Stimulated activated CD8-positive, alpha-beta memory T cell treated with anti-CD3 and anti-CD28 coated beads, Interleukin-12 subunit alpha, Interleukin-12 subunit beta, amount 100 ng/mL, for 24 hours (primary cell): ENCODE measurements around the gene MAFB.
"Not testable (repeated sequence)": the region's sequence is repeated elsewhere in the genome, so short reads cannot be mapped to it uniquely, and the experiment has no call there.

Experiments used
- DNase-seq: peaks from one replicate; pipeline ENCODE4 v3.0.0-alpha.2; 2020; ENCODE audit errors: extremely low read depth

The MAFB gene

GRCh38 chr20:40689100-40689942 is at the start of gene MAFB:
TSS of gene MAFB (minus strand) at chr20:40689236. CDS start at chr20:40688850, 386 bp downstream.
- peak; percentile 22 for DNase-seq

DNA sequence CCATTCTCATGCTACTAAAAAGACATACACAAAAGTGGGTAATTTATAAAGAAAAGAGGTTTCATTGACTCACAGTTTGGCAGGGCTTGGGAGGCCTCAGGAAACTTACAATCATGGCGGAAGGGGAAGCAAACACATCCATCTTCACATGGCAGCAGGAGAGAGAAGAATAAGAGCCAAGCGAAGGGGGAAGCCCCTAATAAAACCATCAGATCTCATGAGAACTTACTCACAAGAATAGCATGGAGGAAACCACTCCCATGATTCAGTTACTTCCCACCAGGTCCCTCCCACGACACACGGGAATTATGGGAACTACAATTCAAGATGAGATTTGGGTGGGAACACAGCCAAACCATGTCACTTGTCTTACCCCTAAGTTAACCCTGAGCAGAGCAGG is 47.4 kb upstream of the MAFB start:
- not testable (repeated sequence) for DNase-seq

DNA sequence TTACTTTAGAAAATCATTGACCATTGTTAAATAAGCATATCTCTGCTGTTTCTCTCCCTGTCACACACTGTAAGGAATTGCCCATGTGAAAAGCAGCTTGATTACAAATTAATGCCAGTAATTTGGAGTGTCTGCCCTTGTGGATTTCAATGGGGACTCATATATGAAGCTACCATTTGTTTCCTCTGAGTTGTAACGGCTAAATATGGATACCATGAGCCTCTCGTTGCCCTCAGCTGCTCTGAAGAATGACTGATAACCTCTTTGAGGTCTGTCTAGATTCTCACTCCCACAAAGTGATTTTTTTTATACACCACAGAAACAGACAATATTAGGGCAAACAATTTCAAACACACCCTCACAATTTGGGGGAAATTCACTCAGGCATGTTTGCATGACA is 40.0 kb upstream of the MAFB start:
- no peak for DNase-seq

GRCh38 chr20:40728470-40728869 is 39.4 kb upstream of the MAFB start:
- DNase-seq: no peak

DNA sequence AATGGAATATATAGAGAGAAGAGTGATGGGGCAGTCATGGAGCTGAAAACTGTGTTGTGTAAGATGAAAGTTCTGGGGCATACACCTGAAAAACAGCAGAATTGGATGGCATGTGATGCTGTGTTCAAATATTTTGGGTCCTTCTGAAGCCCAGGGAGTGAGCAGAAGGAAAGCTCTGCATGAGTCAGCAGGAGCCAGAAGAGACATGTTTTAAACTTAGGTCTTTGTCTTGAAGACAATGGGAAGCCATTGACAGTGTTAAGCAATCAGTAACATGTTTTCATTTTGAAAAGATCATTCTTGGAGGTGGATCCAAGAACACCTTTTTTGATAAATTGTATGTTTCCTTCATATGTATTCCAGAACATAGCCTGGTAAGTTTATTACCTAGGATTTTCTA is 38.9 kb upstream of the MAFB start:
- DNase-seq: no peak

DNA sequence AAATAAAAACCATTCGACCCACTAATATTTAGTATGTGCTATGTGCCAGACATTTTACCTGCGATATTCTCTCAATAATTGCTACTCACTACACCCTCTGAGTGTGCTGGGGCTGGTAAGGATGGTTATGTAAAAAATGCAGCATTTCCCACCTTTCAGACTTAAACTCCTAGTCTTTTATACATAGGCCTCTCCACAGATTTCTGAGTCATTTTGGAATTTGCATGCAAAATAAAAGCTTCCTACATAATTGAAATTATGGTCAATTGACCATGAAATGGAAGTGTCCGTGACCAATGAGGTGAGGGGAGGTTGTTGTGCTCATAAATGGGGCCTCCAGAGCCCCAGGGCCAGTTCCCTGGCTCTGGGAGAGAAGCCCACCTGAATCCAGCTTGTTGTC is 37.7 kb upstream of the MAFB start:
- no peak for DNase-seq

DNA sequence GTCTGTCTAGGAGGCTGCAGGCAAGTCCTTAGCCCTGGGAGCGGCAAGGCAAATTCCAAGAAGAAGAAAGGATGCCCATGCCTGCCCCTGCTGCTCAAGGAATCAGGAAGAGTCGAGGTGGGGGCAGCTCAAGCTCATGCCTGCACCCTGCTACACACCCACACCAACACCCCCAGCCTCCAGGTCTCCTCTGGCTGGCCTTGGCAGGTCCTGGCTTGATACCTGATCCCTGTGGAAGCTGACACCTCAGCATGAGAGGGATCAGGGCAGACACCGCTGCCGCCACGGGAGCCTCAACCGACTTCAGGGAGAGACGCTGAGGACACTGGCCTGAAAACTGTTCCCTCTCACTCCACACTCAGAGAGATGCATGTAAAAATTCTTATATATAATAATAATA is 35.5 kb upstream of the MAFB start:
- DNase-seq: no peak

DNA sequence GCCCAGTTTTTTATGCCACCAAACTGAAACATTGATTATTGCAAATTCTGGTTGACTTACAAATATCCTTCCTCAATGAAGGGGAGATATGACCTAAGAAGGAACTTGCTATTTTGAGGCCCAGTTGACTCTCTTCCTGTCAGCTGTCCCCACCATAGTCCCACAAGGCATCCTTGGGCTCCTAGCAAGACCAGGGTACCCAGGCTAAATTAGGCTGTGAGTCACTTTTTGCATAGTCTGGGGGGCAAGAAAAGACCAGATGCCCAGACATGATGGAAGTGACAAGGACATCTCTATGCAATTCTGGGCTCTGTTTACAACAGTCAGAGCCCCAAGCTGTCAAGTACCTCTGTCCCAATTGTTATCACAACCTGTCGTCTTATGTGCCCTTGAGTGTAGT is 31.8 kb upstream of the MAFB start:
- DNase-seq: no peak

GRCh38 chr20:40720099-40720498 is 31.1 kb upstream of the MAFB start:
- DNase-seq: no peak

- DNase-seq: no peak
Observed at GRCh38 chr20:40718982-40719729, 30.1 kb upstream of the MAFB start.

DNA sequence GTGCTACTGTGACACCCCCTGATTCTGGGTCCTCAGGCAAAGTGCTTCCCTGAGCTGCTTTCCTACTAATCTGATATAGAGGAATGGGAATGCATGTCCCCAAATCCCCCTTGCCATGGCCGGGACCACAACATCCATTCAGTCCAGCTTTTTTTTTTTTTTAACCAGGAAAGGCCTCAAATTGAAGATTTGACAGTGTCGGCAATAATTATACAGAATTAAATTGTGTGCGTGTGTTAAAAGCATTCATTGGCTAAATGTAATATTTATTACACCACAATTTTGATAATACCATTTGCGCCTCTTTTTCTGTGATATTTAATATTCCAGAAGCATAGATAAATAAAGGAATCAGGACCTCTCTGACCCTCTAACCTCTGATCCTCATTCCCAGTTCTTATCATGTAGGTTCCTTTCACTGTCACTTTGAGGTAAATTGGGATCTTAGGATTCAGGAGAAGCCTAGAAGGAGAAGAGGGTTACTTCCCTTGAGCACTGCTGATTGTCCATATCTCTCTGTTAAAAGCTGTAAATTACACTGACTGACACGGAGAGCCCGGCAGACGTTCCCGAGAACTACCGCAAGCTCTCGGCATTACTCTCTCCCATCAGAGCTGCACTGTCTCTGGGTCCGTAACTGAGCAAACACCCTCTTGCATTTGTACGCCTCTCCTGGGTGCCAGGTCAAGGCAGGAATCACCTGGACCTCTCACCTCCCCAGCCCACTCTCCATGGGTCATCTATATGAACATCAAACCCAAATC is 29.4 kb upstream of the MAFB start:
- no peak for DNase-seq

GRCh38 chr20:40717343-40717865 is 28.4 kb upstream of the MAFB start:
- no peak for DNase-seq

- DNase-seq: no peak
Observed at GRCh38 chr20:40715491-40715890, 26.5 kb upstream of the MAFB start.

DNA sequence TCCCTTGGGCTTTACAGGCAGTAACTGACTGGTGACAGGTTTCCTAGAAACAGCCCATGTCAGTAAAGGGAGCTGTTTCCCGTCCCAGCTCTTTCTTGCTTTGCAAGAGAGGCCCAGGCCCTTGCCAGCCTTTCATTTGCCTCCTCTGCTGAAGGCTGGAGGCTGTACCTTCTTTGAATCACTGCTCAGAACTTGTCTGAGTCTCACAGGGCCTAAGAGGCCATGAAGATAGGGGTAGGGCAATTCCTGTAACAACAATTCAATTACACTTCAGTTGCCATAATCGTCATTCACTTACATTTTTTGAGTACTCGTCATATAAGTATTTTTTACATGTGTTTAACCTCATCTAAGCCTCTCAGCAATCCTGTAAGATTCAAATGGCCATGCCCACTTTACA is 25.9 kb upstream of the MAFB start:
- no peak for DNase-seq

- DNase-seq: no peak
Observed at GRCh38 chr20:40714109-40714508, 25.1 kb upstream of the MAFB start.

DNA sequence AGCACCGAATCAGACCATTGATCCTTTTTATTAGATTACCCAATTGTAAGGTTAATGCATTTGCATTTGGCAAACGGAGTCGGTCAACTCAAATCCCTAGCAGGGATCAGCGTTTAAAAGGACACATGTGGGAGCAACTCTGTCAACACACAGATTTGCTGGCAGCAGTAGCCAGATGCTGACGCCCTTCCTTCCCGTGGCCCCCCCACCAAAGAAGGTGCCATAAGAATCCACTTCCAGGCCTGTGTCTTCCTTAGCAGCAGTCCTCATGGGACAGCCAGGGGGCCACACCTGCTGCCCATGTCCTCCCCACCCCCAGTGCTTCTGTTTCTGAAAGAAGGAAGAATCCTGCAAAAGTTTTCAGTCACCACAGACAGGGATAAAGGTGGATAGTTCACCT is 24.5 kb upstream of the MAFB start:
- no peak for DNase-seq

DNA sequence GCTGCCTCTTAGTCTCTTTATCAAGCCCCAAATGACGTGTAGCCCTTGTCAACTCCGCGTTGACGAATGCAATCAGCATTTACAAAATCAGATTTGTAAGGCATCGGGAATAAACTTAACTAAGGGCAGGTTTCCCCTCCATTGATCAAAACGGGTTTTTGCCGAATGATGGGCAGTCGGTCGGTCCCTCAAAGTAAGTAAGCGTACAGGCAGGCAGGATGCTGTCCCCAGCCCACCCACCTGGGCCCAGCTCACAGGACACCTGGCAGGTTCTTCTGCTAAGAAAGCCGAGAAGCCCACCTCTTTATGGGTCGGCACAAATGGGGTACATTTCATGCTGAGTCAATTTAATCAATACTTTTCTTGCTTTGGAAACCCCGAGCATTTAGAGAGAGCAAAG is 22.0 kb upstream of the MAFB start:
- no peak for DNase-seq

DNA sequence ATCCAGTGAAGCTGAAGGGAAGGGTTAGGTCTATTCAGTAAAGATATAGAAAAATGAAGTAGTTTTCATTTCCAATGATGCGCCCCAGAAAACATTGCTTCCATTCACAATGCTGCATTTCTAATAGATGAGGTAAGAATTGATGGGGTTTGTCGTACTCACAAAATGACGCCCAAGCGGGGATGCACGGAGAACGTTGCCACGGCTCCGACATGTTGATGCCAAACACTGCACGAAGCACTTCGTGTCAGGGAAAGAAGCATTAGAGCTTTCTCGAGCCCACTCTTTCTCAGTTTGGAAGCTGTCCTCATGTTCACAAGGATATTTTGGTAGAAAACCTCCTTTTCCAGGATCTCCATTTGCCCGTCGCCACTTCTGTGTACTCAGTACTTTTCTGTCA is 21.6 kb upstream of the MAFB start:
- no peak for DNase-seq

GRCh38 chr20:40706977-40707582 is 18.0 kb upstream of the MAFB start:
- DNase-seq: no peak

- DNase-seq: no peak
Observed at GRCh38 chr20:40705413-40705812, 16.4 kb upstream of the MAFB start.

- DNase-seq: no peak
Observed at GRCh38 chr20:40704828-40705227, 15.8 kb upstream of the MAFB start.
